Caco-2 (cell line): Measurements from ENCODE around the gene ZFR2. TPM values are rescaled to one million over a fixed set of nuclear protein-coding genes. Genes with fewer than 3 reads are reported as not detected.

Source experiments
- BruUV-seq: library from RNA; stranded (reverse); fragments of 400-500 nt; replicated peaks from 2 replicates; lab custom pipeline; 2021; lab: Mats Ljungman, UMichigan
- CTCF ChIA-PET: fragments of 300-600 bp; sonication (Branson Sonifier 250); formaldehyde crosslinking; loops from one replicate; lab custom pipeline; 2022; ENCODE audit warnings: antibody characterized with exemption; lab: Charles Lee
- POLR2A ChIA-PET: fragments of 300-600 bp; sonication (Branson Sonifier 250); formaldehyde crosslinking; loops from one replicate; lab custom pipeline; 2022; ENCODE audit warnings: antibody characterized with exemption; lab: Charles Lee
- DNase-seq, 2 experiments: peaks; one replicate each; pipeline versions ENCODE4 v3.0.0 to v3.0.0-alpha.2; 2020 to 2022
- H3K27me3 ChIP-seq: replicated peaks from 2 replicates; pipeline ENCODE4 v1.6.0; 2011; ENCODE audit warnings: low read length; ENCODE audit not compliant: control insufficient read depth, insufficient read depth
- H3K36me3 ChIP-seq: 2 replicates; pipeline ENCODE4 v1.5.1; 2011; ENCODE audit warnings: low read length; ENCODE audit not compliant: control insufficient read depth, insufficient read depth
- H3K4me1 ChIP-seq: fragments of 250-450 bp; sonication (Bioruptor Pico); 2 replicates; pipeline ENCODE4 v1.5.1; 2020; ENCODE audit warnings: mild to moderate bottlenecking
- H3K4me3 ChIP-seq: 2 replicates; pipeline ENCODE4 v1.5.1; 2011; ENCODE audit warnings: low read depth, mild to moderate bottlenecking, control low read depth, low read length
- H3K9me3 ChIP-seq: fragments of 250-450 bp; sonication (Bioruptor Pico); 2 replicates; pipeline ENCODE4 v1.5.1; 2020; ENCODE audit warnings: mild to moderate bottlenecking, moderate library complexity
- H3K27ac Mint-ChIP-seq: one replicate; pipeline ENCODE4 v1.8.0; 2022; ENCODE audit warnings: mixed read lengths; ENCODE audit not compliant: unreplicated experiment
- H3K27me3 Mint-ChIP-seq: one replicate; pipeline ENCODE4 v1.8.0; 2022; ENCODE audit warnings: mixed read lengths; ENCODE audit not compliant: insufficient read depth, unreplicated experiment
- H3K36me3 Mint-ChIP-seq: one replicate; pipeline ENCODE4 v1.8.0; 2022; ENCODE audit warnings: mild to moderate bottlenecking, mixed read lengths; ENCODE audit not compliant: insufficient read depth, unreplicated experiment
- H3K4me1 Mint-ChIP-seq: one replicate; pipeline ENCODE4 v1.8.0; 2022; ENCODE audit warnings: low read depth, mixed read lengths; ENCODE audit not compliant: unreplicated experiment
- H3K4me3 Mint-ChIP-seq: one replicate; pipeline ENCODE4 v1.8.0; 2022; ENCODE audit warnings: mild to moderate bottlenecking, moderate library complexity, mixed read lengths; ENCODE audit not compliant: unreplicated experiment
- H3K9me3 Mint-ChIP-seq: one replicate; pipeline ENCODE4 v1.8.0; 2022; ENCODE audit warnings: mixed read lengths; ENCODE audit not compliant: unreplicated experiment
- intact Hi-C: fragments of 100-400 bp; cut with micrococcal nuclease; formaldehyde crosslinking; loops from one replicate; pipeline ENCODE4 v1.10.0; 2022; ENCODE audit not compliant: unreplicated experiment
- total RNA-seq: library from RNA; stranded (reverse); gene quantifications from 2 replicates; pipeline ENCODE4 v1.2.3, GENCODE V29; 2022
- TF ChIP-seq, protein P1 (sequence below), 2 experiments: fragments of 200-600 bp in 1 of 2; IDR thresholded peaks; 1 replicate in 1 of 2; 2 replicates in 1 of 2; pipeline versions ENCODE4 v1.5.1 to v1.8.0; 2011 to 2022; ENCODE audit warnings: antibody characterized with exemption in 1 of 2, control low read depth in 1 of 2, inconsistent platforms in 1 of 2, low read depth in 1 of 2, low read length in 1 of 2, mild to moderate bottlenecking in 1 of 2, moderate library complexity in 1 of 2; ENCODE audit not compliant: insufficient read depth in 1 of 2, severe bottlenecking in 1 of 2, unreplicated experiment in 1 of 2

Gene ZFR2
- total RNA-seq, 1 experiment from 2014 or later = not detected

DNA sequence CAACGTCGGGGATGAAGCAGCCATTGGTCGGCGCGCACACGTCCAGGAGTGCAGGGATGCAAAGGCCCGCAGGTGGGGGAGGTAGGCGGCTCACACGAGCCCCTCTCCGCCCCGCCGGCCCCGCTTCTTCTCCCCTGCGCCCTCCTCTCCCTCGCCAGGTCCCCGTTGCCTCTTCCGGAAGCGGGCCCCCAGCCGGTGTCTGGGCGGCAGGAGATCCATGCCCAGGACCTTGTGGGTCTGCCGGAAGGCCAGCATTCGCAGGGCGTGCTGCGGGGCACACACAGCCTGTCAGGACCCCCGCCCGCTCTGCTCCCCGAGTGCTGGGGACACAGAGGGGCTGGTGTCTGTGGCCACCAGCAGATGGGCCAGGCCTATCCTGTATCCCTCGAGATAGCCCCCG, 63.0 kb downstream of the ZFR2 start:
- Mint-ChIP-seq H3K9me3 (no peaks in the 10 kb centered on the region), H3K27ac (no peak overlapping the region), H3K27me3 (no peaks in the 10 kb centered on the region), H3K36me3 (no peaks in the 10 kb centered on the region), H3K4me1 (no peaks in the 10 kb centered on the region), H3K4me3 (no peak overlapping the region)
- Histone ChIP-seq H3K9me3 (no peaks in the 10 kb centered on the region), H3K36me3 (no peaks in the 10 kb centered on the region), H3K27me3 (no peaks in the 10 kb centered on the region; the same call in 1 of the 2 replicates), H3K4me3 (no peak overlapping the region), H3K4me1 (no peaks in the 10 kb centered on the region)
- intact Hi-C loops = no loop called here
- TF ChIP-seq, protein P1, sequence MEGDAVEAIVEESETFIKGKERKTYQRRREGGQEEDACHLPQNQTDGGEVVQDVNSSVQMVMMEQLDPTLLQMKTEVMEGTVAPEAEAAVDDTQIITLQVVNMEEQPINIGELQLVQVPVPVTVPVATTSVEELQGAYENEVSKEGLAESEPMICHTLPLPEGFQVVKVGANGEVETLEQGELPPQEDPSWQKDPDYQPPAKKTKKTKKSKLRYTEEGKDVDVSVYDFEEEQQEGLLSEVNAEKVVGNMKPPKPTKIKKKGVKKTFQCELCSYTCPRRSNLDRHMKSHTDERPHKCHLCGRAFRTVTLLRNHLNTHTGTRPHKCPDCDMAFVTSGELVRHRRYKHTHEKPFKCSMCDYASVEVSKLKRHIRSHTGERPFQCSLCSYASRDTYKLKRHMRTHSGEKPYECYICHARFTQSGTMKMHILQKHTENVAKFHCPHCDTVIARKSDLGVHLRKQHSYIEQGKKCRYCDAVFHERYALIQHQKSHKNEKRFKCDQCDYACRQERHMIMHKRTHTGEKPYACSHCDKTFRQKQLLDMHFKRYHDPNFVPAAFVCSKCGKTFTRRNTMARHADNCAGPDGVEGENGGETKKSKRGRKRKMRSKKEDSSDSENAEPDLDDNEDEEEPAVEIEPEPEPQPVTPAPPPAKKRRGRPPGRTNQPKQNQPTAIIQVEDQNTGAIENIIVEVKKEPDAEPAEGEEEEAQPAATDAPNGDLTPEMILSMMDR (IDR thresholded peaks at IDR 0.05; ENCODE audit: insufficient read depth in 1 of 2, low read depth in 1 of 2, low read length in 1 of 2, severe bottlenecking in 1 of 2, unreplicated experiment in 1 of 2) = no peak
- POLR2A ChIA-PET = no interaction called here
- BruUV-seq = no TSS peak
- DNase-seq = no peak
- CTCF ChIA-PET = no interaction called here

DNA sequence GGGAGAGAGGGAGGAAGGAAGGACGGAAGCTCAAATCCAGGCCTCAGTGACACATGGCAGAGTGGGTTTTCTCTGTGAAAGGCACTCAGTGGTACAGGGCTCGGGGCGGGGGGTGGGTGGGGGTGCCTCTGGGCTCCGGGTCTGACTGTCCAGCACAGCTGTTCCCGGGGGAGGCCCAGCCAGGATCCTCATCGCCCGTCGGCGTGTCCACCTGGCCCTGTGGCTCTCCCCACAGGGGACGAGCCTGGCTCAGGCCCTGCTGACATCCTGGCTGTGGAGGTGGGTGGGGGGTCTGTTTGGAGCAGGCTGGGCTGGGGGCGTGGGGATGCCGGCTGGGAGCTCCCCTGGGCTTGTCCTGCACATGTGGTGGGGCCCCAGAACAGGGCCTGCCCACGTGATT, 64.4 kb downstream of the ZFR2 start:
- Mint-ChIP-seq H3K36me3 (no peaks in the 10 kb centered on the region), H3K9me3 (no peaks in the 10 kb centered on the region), H3K4me3 (no peak overlapping the region), H3K27ac (no peak overlapping the region), H3K4me1 (no peaks in the 10 kb centered on the region), H3K27me3 (peaks cover 3% of the 10 kb centered on the region)
- no peaks in the 10 kb centered on the region for H3K36me3 ChIP-seq
- DNase-seq = no peak
- H3K4me1 ChIP-seq = no peaks in the 10 kb centered on the region
- no peaks in the 10 kb centered on the region for H3K9me3 ChIP-seq
- no peaks in the 10 kb centered on the region; the same call in 1 of the 2 replicates for H3K27me3 ChIP-seq
- intact Hi-C loops = no loop called here
- POLR2A ChIA-PET = no interaction called here
- no peak overlapping the region for H3K4me3 ChIP-seq
- no TSS peak for BruUV-seq
- CTCF ChIA-PET = interaction anchor here (0.6 kb wide), 1 partner anchor 72 kb away, joined by 4 read pairs; no protein-coding TSS in a partner anchor
- TF ChIP-seq, protein P1 (IDR thresholded peaks at IDR 0.05; ENCODE audit: insufficient read depth in 1 of 2, low read depth in 1 of 2, low read length in 1 of 2, severe bottlenecking in 1 of 2, unreplicated experiment in 1 of 2) = no peak

DNA sequence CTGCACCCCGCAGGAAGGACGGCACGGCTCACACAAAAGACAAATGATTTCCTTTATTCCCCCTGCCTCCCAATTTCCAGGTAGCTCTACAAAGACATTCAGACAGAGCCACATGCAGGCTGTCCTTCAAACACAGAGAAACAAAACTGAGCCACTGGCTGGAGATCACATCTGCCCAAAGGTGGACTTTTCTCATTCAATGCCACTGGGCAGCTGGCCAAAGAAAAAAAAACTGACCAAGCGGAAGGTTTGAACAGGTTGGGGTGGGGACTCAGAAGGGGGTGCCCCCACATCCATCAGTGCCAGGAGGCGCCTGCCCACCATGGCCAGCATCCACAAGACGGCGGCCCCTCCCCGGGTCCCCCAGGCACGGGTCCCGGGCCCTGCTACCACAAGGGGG, 64.9 kb downstream of the ZFR2 start:
- no peaks in the 10 kb centered on the region for H3K4me1 ChIP-seq
- no peaks in the 10 kb centered on the region for H3K9me3 ChIP-seq
- H3K27me3 ChIP-seq = no peaks in the 10 kb centered on the region; the same call in 1 of the 2 replicates
- Mint-ChIP-seq H3K9me3 (no peaks in the 10 kb centered on the region), H3K27me3 (peaks cover 5% of the 10 kb centered on the region), H3K4me3 (no peak overlapping the region), H3K36me3 (no peaks in the 10 kb centered on the region), H3K4me1 (no peaks in the 10 kb centered on the region), H3K27ac (no peak overlapping the region)
- no peak for DNase-seq
- TF ChIP-seq, protein P1 (IDR thresholded peaks at IDR 0.05; ENCODE audit: insufficient read depth in 1 of 2, low read depth in 1 of 2, low read length in 1 of 2, severe bottlenecking in 1 of 2, unreplicated experiment in 1 of 2) = no peak
- H3K36me3 ChIP-seq = no peaks in the 10 kb centered on the region
- BruUV-seq = no TSS peak
- H3K4me3 ChIP-seq = no peak overlapping the region
- intact Hi-C loops = no loop called here
- ChIA-PET POLR2A (no interaction called here), CTCF (interaction anchor here (0.6 kb wide), 1 partner anchor 73 kb away, joined by 4 read pairs; no protein-coding TSS in a partner anchor)
